Caco-2 (cell line): ENCODE data around the gene CCDC116. TPM values are rescaled to one million over a fixed set of nuclear protein-coding genes. Genes with fewer than 3 reads are reported as not detected.
A peak's percentile ranks its signal among the peaks of the same experiment; 100 is the strongest.

ENCODE experiments used
- BruUV-seq: library from RNA; stranded (reverse); fragments of 400-500 nt; replicated peaks from 2 replicates; lab custom pipeline; 2021; lab: Mats Ljungman, UMichigan
- CTCF ChIA-PET: fragments of 300-600 bp; sonication (Branson Sonifier 250); formaldehyde crosslinking; loops from one replicate; lab custom pipeline; 2022; ENCODE audit warnings: antibody characterized with exemption; lab: Charles Lee
- POLR2A ChIA-PET: fragments of 300-600 bp; sonication (Branson Sonifier 250); formaldehyde crosslinking; loops from one replicate; lab custom pipeline; 2022; ENCODE audit warnings: antibody characterized with exemption; lab: Charles Lee
- DNase-seq, 2 experiments: peaks; one replicate each; pipeline versions ENCODE4 v3.0.0 to v3.0.0-alpha.2; 2020 to 2022
- H3K27me3 ChIP-seq: replicated peaks from 2 replicates; pipeline ENCODE4 v1.6.0; 2011; ENCODE audit warnings: low read length; ENCODE audit not compliant: control insufficient read depth, insufficient read depth
- H3K36me3 ChIP-seq: 2 replicates; pipeline ENCODE4 v1.5.1; 2011; ENCODE audit warnings: low read length; ENCODE audit not compliant: control insufficient read depth, insufficient read depth
- H3K4me1 ChIP-seq: fragments of 250-450 bp; sonication (Bioruptor Pico); 2 replicates; pipeline ENCODE4 v1.5.1; 2020; ENCODE audit warnings: mild to moderate bottlenecking
- H3K4me3 ChIP-seq: 2 replicates; pipeline ENCODE4 v1.5.1; 2011; ENCODE audit warnings: low read depth, mild to moderate bottlenecking, control low read depth, low read length
- H3K9me3 ChIP-seq: fragments of 250-450 bp; sonication (Bioruptor Pico); 2 replicates; pipeline ENCODE4 v1.5.1; 2020; ENCODE audit warnings: mild to moderate bottlenecking, moderate library complexity
- H3K27ac Mint-ChIP-seq: one replicate; pipeline ENCODE4 v1.8.0; 2022; ENCODE audit warnings: mixed read lengths; ENCODE audit not compliant: unreplicated experiment
- H3K27me3 Mint-ChIP-seq: one replicate; pipeline ENCODE4 v1.8.0; 2022; ENCODE audit warnings: mixed read lengths; ENCODE audit not compliant: insufficient read depth, unreplicated experiment
- H3K36me3 Mint-ChIP-seq: one replicate; pipeline ENCODE4 v1.8.0; 2022; ENCODE audit warnings: mild to moderate bottlenecking, mixed read lengths; ENCODE audit not compliant: insufficient read depth, unreplicated experiment
- H3K4me1 Mint-ChIP-seq: one replicate; pipeline ENCODE4 v1.8.0; 2022; ENCODE audit warnings: low read depth, mixed read lengths; ENCODE audit not compliant: unreplicated experiment
- H3K4me3 Mint-ChIP-seq: one replicate; pipeline ENCODE4 v1.8.0; 2022; ENCODE audit warnings: mild to moderate bottlenecking, moderate library complexity, mixed read lengths; ENCODE audit not compliant: unreplicated experiment
- H3K9me3 Mint-ChIP-seq: one replicate; pipeline ENCODE4 v1.8.0; 2022; ENCODE audit warnings: mixed read lengths; ENCODE audit not compliant: unreplicated experiment
- intact Hi-C: fragments of 100-400 bp; cut with micrococcal nuclease; formaldehyde crosslinking; loops from one replicate; pipeline ENCODE4 v1.10.0; 2022; ENCODE audit not compliant: unreplicated experiment
- total RNA-seq: library from RNA; stranded (reverse); gene quantifications from 2 replicates; pipeline ENCODE4 v1.2.3, GENCODE V29; 2022
- TF ChIP-seq, protein P1 (sequence below), 2 experiments: fragments of 200-600 bp in 1 of 2; IDR thresholded peaks; 1 replicate in 1 of 2; 2 replicates in 1 of 2; pipeline versions ENCODE4 v1.5.1 to v1.8.0; 2011 to 2022; ENCODE audit warnings: antibody characterized with exemption in 1 of 2, control low read depth in 1 of 2, inconsistent platforms in 1 of 2, low read depth in 1 of 2, low read length in 1 of 2, mild to moderate bottlenecking in 1 of 2, moderate library complexity in 1 of 2; ENCODE audit not compliant: insufficient read depth in 1 of 2, severe bottlenecking in 1 of 2, unreplicated experiment in 1 of 2

Gene CCDC116
- total RNA-seq, 1 experiment from 2014 or later: not detected

DNA sequence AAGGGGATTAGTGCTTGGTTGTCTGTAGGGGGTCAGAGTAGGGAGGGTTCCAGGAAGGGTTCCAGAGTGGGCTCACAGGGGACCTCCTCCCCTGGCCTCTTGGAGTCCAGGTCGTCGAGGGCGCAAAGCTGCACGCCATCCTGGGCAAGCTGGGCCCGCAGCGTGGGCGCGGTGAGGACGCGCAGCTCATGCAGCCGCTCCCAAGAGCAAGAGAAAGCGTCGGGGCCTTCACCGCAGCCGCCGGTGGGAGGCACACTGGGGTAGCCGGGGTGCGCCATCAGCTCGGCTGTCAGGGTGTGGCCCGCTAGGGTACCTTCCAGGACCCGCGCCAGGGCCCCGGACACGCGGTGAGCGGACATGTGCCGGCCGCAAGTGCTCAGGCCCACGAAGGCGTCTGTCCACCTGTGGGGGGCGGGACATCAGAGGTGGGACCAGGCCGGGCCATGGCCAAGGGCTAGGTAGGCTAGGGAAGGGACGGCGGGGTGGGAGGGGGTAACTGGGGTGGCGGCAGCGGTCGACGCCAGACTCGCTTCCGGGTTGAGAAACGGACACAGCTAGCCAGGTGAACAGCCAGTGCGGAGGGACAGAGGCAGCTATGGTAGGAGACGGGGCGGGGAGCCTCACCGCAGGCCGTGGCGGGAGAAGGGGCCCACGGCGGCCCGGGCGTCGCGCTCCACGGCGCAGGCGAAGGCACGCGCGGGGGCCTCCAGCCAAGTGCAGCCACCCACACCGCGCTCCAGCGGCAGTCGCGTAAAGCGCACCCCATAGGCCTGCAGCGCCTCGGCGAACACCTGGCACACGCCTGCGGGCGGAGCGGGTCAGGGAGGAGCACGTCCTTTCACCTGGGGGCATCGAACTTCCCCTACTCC lies 3.9 kb upstream of the CCDC116 start:
- ChIA-PET CTCF (interaction anchor here (0.6 to 6.9 kb wide), 11 partner anchors 9 to 56 kb away, joined by 3 to 179 read pairs (median 5); partner anchors contain the start of gene SDF2L1), POLR2A (interaction anchor here (0.6 to 4.4 kb wide), 10 partner anchors 10 to 56 kb away, joined by 3 to 81 read pairs (median 4); partner anchors contain the start of genes PPIL2 and SDF2L1)
- Mint-ChIP-seq H3K27me3 (no peaks in the 10 kb centered on the region), H3K9me3 (no peaks in the 10 kb centered on the region), H3K4me1 (no peaks in the 10 kb centered on the region), H3K27ac (peak overlapping the region; percentile 84), H3K36me3 (peaks cover 59% of the 10 kb centered on the region), H3K4me3 (peak overlapping the region; percentile 79)
- intact Hi-C loops: no loop called here
- Histone ChIP-seq H3K9me3 (no peaks in the 10 kb centered on the region), H3K4me1 (peaks cover 5% of the 10 kb centered on the region; the same call in 1 of the 2 replicates), H3K27me3 (no peaks in the 10 kb centered on the region), H3K4me3 (peak overlapping the region; percentile 67), H3K36me3 (peaks cover 4% of the 10 kb centered on the region; the same call in 1 of the 2 replicates)
- peak in 1 of 2 experiments; percentile 55 for DNase-seq
- BruUV-seq: no TSS peak
- TF ChIP-seq, protein P1, sequence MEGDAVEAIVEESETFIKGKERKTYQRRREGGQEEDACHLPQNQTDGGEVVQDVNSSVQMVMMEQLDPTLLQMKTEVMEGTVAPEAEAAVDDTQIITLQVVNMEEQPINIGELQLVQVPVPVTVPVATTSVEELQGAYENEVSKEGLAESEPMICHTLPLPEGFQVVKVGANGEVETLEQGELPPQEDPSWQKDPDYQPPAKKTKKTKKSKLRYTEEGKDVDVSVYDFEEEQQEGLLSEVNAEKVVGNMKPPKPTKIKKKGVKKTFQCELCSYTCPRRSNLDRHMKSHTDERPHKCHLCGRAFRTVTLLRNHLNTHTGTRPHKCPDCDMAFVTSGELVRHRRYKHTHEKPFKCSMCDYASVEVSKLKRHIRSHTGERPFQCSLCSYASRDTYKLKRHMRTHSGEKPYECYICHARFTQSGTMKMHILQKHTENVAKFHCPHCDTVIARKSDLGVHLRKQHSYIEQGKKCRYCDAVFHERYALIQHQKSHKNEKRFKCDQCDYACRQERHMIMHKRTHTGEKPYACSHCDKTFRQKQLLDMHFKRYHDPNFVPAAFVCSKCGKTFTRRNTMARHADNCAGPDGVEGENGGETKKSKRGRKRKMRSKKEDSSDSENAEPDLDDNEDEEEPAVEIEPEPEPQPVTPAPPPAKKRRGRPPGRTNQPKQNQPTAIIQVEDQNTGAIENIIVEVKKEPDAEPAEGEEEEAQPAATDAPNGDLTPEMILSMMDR (IDR thresholded peaks at IDR 0.05; ENCODE audit: insufficient read depth in 1 of 2, low read depth in 1 of 2, low read length in 1 of 2, severe bottlenecking in 1 of 2, unreplicated experiment in 1 of 2): no peak

DNA sequence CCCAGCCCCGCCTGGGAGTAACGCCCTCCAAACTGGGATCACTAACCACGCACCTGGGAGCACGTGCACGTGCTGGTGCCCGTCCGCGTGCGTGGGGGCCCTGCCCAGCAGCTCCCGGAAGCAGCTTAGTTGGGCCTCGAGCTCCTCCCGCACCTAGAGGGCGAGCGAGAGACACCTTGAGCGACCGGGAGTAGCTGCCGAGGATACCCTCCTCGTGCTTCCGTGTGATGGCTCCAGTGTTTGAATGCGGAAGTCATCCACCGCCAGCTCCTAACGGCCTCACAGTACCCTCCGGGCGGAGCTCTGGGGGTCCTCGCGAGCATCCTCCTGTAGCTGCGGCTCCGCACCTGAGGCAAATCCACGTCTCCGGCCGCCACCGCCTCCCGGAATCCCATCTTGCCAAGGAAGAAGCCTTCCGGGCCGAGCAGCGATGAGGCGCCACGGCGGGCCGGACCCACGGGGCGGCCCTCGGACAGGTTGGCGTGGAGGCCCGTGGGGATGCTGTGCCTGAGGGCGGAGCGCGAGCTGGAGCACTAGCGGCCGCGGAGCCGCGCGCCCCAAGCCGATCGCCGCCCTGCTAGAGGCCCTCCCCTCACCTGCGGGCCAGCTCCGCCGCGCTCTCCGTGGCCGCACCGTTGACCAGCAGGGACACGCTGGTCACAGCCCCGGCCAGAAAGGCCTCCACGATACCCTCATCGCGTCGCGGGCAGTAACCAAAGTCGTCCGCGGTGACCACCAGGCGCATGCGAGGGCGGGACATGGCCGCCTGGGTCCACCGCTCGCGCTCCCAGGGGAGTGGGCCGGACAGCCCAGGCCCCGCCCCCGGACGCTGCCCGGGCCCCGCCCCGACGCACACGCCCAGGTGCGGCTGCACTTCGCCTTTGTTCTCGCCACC lies 3.1 kb upstream of the CCDC116 start, which contains the start of gene YDJC:
Gene YDJC, minus strand, starts transcription at position 768 of the 895 bp plus-strand sequence. Its CDS starts 8 bp downstream, at position 760.
- Histone ChIP-seq H3K4me3 (peak within 1 kb of the TSS; percentile 67), H3K36me3 (peaks cover 4% of the 10 kb centered on the region; the same call in 1 of the 2 replicates), H3K27me3 (no peaks in the 10 kb centered on the region), H3K9me3 (no peaks in the 10 kb centered on the region), H3K4me1 (peaks cover 5% of the 10 kb centered on the region; the same call in 1 of the 2 replicates)
- Mint-ChIP-seq H3K4me3 (peak within 1 kb of the TSS; percentile 79), H3K4me1 (no peaks in the 10 kb centered on the region), H3K9me3 (no peaks in the 10 kb centered on the region), H3K27ac (peak within 1 kb of the TSS; percentile 84), H3K27me3 (no peaks in the 10 kb centered on the region), H3K36me3 (peaks cover 51% of the 10 kb centered on the region)
- intact Hi-C loops: loop anchor here (1.0 kb wide), 1 partner anchor 12 kb away; no protein-coding TSS in a partner anchor
- POLR2A ChIA-PET: interaction anchor here (0.6 to 4.4 kb wide), 10 partner anchors 9 to 57 kb away, joined by 3 to 81 read pairs (median 4); partner anchors contain the start of genes PPIL2 and SDF2L1
- peak; percentile 96 to 97 for DNase-seq
- CTCF ChIA-PET: interaction anchor here (0.6 to 6.9 kb wide), 11 partner anchors 9 to 57 kb away, joined by 3 to 179 read pairs (median 5); partner anchors contain the start of gene SDF2L1
- BruUV-seq: TSS peak; percentile 65
- TF ChIP-seq, protein P1 (IDR thresholded peaks at IDR 0.05; ENCODE audit: insufficient read depth in 1 of 2, low read depth in 1 of 2, low read length in 1 of 2, severe bottlenecking in 1 of 2, unreplicated experiment in 1 of 2): peak; percentile 49 to 79
